GM23338 (cell line): ENCODE measurements around the gene EXOC6. TPM values are rescaled to one million over a fixed set of nuclear protein-coding genes. Genes with fewer than 3 reads are reported as not detected.

ENCODE experiments used
- ATAC-seq: fragments of 200-7000 bp; cut with Tn5 transposase; 3 replicates; pipeline ENCODE4 v1.9.1; 2020
- DNase-seq: peaks from one replicate; pipeline ENCODE4 v3.0.0-alpha.2; 2015; ENCODE audit warnings: low spot score
- H2AFZ ChIP-seq: fragments of 200-600 bp; sonication (generic); 2 replicates; pipeline ENCODE4 v1.8.0; 2016; ENCODE audit warnings: antibody characterized with exemption, mild to moderate bottlenecking, moderate library complexity
- H3F3A ChIP-seq: fragments of 200-600 bp; sonication (generic); replicated peaks from 2 replicates; pipeline ENCODE4 v1.8.0; 2017; ENCODE audit warnings: antibody characterized with exemption, mixed run types, low read depth
- H3K27ac ChIP-seq: fragments of 200-600 bp; sonication (generic); 2 replicates; pipeline ENCODE4 v1.6.1; 2016; ENCODE audit warnings: low read depth
- H3K27me3 ChIP-seq: fragments of 200-600 bp; sonication (generic); 2 replicates; pipeline ENCODE4 v1.8.0; 2016; ENCODE audit warnings: mild to moderate bottlenecking, mixed run types, moderate library complexity; ENCODE audit not compliant: insufficient read depth
- H3K36me3 ChIP-seq: fragments of 200-600 bp; sonication (generic); 2 replicates; pipeline ENCODE4 v1.8.0; 2016; ENCODE audit warnings: mild to moderate bottlenecking; ENCODE audit not compliant: insufficient read depth
- H3K4me1 ChIP-seq: fragments of 200-600 bp; sonication (generic); 2 replicates; pipeline ENCODE4 v1.8.0; 2016; ENCODE audit warnings: mild to moderate bottlenecking, moderate library complexity; ENCODE audit not compliant: insufficient read depth
- H3K4me2 ChIP-seq: fragments of 200-600 bp; sonication (generic); 2 replicates; pipeline ENCODE4 v1.7.1; 2017; ENCODE audit warnings: mixed run types
- H3K4me3 ChIP-seq: fragments of 200-600 bp; sonication (generic); 2 replicates; pipeline ENCODE4 v1.6.1; 2016; ENCODE audit warnings: mixed run types
- H3K79me2 ChIP-seq: fragments of 200-600 bp; sonication (generic); replicated peaks from 2 replicates; pipeline ENCODE4 v1.8.0; 2017; ENCODE audit warnings: mild to moderate bottlenecking; ENCODE audit not compliant: insufficient read depth
- H3K9me2 ChIP-seq: fragments of 200-600 bp; sonication (generic); 2 replicates; pipeline ENCODE4 v1.8.0; 2017; ENCODE audit not compliant: insufficient read depth
- H4K20me1 ChIP-seq: fragments of 200-600 bp; sonication (generic); replicated peaks from 2 replicates; pipeline ENCODE4 v1.8.0; 2017; ENCODE audit warnings: mild to moderate bottlenecking; ENCODE audit not compliant: insufficient read depth
- H3K27ac Mint-ChIP-seq: 2 replicates; pipeline ENCODE4 v1.8.0; 2020; ENCODE audit warnings: inconsistent platforms, mild to moderate bottlenecking, moderate library complexity, mixed read lengths
- H3K27me3 Mint-ChIP-seq: 3 replicates; pipeline ENCODE4 v1.8.0; 2022; ENCODE audit warnings: low read depth, mild to moderate bottlenecking, moderate library complexity, mixed read lengths, inconsistent platforms; ENCODE audit not compliant: insufficient read depth, poor library complexity
- H3K36me3 Mint-ChIP-seq: 3 replicates; pipeline ENCODE4 v1.8.0; 2021; ENCODE audit warnings: low read depth, mild to moderate bottlenecking, inconsistent platforms, moderate library complexity, mixed read lengths
- H3K4me1 Mint-ChIP-seq: 3 replicates; pipeline ENCODE4 v1.8.0; 2020; ENCODE audit warnings: mild to moderate bottlenecking, inconsistent platforms, mixed read lengths
- H3K4me3 Mint-ChIP-seq: 3 replicates; pipeline ENCODE4 v1.8.0; 2021; ENCODE audit warnings: moderate library complexity, mild to moderate bottlenecking, inconsistent platforms, mixed read lengths
- H3K9me3 Mint-ChIP-seq: 3 replicates; pipeline ENCODE4 v1.8.0; 2020; ENCODE audit warnings: moderate library complexity, mild to moderate bottlenecking, inconsistent platforms, mixed read lengths
- EZH2 ChIP-seq: fragments of 200-600 bp; sonication (generic); IDR thresholded peaks from one replicate; pipeline ENCODE4 v1.8.0; 2017; ENCODE audit warnings: antibody characterized with exemption, mild to moderate bottlenecking, low read depth; ENCODE audit not compliant: unreplicated experiment
- NANOG ChIP-seq: IDR thresholded peaks from 2 replicates; pipeline ENCODE4 v1.6.1; 2016; ENCODE audit warnings: antibody characterized with exemption, borderline replicate concordance
- polyA plus RNA-seq: library from polyadenylated mRNA; unstranded; fragments of >200 nt; fragmentation: Nextera tagmentation; extraction: Ambion mirVana; gene quantifications from 2 replicates; pipeline ENCODE4 v1.2.1, GENCODE V29; 2016
- total RNA-seq: library from RNA; depleted of rRNA; stranded (reverse); fragments of >200 nt; shearing (Covaris generic); gene quantifications from 2 replicates; pipeline ENCODE4 v1.2.3, GENCODE V29; 2014
- TF ChIP-seq, protein P1 (sequence below): IDR thresholded peaks from one replicate; pipeline ENCODE4 v1.6.1; 2018; ENCODE audit warnings: antibody characterized with exemption; ENCODE audit not compliant: unreplicated experiment
- TF ChIP-seq, protein P2 (sequence below), 2 experiments: fragments of 200-600 bp in 1 of 2; sonication (generic) in 1 of 2; conservative IDR thresholded peaks; 2 replicates each; pipeline versions ENCODE4 v1.5.1 to v1.6.1; 2016 to 2017; ENCODE audit warnings: antibody characterized with exemption in 2 of 2, low read depth in 2 of 2, mild to moderate bottlenecking in 2 of 2, moderate library complexity in 1 of 2

EXOC6 gene
- total and polyA plus RNA-seq, 2 experiments from 2014 or later: 5.0 to 6.0 TPM

DNA sequence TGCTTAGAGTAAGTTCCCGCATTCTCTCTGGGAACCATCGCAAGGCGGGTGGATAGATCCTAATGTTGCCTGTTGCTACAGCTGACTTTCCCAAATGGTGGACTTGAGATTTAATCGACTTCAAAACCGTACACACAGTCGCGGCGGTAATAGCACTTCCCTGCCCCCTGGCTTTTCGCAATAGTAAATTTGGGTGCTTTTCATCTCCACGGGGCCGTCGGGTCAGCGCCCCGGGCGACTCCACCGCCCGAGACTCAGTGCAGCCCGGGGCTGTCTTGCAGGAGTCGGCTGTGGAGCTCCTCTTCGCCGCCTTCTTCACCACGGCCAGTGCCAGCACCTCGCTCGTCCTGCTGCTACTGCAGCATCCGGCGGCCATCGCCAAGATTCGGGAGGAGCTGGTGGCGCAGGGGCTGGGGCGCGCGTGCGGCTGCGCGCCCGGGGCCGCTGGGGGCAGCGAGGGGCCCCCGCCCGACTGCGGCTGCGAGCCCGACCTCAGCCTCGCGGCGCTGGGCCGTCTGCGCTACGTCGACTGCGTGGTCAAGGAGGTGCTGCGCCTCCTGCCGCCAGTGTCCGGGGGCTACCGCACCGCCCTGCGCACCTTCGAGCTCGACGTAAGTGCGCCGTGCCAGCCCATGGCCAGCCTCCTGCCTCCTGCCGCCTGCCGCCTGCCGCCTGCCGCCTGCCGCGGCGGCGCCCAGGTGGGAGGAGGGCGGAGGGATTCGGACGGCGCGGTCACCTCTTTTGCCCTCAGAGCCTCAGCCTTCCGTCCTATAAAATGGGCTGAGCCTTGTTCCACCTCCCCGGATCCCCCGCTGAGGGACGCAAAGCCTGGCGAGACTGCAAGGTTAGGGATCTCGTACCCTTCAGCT, 217.6 kb downstream of the EXOC6 start (continued):
- TF ChIP-seq, protein P1, sequence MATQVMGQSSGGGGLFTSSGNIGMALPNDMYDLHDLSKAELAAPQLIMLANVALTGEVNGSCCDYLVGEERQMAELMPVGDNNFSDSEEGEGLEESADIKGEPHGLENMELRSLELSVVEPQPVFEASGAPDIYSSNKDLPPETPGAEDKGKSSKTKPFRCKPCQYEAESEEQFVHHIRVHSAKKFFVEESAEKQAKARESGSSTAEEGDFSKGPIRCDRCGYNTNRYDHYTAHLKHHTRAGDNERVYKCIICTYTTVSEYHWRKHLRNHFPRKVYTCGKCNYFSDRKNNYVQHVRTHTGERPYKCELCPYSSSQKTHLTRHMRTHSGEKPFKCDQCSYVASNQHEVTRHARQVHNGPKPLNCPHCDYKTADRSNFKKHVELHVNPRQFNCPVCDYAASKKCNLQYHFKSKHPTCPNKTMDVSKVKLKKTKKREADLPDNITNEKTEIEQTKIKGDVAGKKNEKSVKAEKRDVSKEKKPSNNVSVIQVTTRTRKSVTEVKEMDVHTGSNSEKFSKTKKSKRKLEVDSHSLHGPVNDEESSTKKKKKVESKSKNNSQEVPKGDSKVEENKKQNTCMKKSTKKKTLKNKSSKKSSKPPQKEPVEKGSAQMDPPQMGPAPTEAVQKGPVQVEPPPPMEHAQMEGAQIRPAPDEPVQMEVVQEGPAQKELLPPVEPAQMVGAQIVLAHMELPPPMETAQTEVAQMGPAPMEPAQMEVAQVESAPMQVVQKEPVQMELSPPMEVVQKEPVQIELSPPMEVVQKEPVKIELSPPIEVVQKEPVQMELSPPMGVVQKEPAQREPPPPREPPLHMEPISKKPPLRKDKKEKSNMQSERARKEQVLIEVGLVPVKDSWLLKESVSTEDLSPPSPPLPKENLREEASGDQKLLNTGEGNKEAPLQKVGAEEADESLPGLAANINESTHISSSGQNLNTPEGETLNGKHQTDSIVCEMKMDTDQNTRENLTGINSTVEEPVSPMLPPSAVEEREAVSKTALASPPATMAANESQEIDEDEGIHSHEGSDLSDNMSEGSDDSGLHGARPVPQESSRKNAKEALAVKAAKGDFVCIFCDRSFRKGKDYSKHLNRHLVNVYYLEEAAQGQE: no peak
- TF ChIP-seq EZH2 (peak; percentile 98), NANOG (no peak)
- TF ChIP-seq, protein P2, sequence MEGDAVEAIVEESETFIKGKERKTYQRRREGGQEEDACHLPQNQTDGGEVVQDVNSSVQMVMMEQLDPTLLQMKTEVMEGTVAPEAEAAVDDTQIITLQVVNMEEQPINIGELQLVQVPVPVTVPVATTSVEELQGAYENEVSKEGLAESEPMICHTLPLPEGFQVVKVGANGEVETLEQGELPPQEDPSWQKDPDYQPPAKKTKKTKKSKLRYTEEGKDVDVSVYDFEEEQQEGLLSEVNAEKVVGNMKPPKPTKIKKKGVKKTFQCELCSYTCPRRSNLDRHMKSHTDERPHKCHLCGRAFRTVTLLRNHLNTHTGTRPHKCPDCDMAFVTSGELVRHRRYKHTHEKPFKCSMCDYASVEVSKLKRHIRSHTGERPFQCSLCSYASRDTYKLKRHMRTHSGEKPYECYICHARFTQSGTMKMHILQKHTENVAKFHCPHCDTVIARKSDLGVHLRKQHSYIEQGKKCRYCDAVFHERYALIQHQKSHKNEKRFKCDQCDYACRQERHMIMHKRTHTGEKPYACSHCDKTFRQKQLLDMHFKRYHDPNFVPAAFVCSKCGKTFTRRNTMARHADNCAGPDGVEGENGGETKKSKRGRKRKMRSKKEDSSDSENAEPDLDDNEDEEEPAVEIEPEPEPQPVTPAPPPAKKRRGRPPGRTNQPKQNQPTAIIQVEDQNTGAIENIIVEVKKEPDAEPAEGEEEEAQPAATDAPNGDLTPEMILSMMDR (conservative IDR thresholded peaks at IDR 0.05; ENCODE audit: low read depth in 2 of 2): peak in 1 of 2 experiments; percentile 48; a peak in 2 of 4 replicates

DNA sequence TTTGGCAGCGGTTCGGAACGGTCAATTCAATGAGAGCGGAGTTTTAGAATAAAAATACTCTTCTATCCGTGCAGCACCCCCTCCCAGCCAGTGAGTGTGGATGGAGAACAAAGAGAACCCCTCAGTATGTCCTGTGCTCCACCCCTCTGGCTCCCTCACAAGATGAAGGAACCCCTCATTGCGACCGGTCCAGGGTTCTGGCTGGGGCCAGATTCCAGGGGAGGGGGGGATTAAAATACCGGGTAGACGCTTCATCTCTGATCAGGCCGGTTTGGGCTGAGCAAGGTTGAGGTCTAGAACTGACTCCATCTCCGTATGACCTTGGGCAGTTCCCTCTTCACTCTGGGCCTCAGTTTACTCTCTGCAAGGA, 218.2 kb downstream of the EXOC6 start:
- ATAC-seq: no peak
- peaks cover 50% of the 10 kb centered on the region for H3K4me1 Mint-ChIP-seq
- Histone ChIP-seq H2AFZ (no peak overlapping the region), H4K20me1 (peaks cover 21% of the 10 kb centered on the region), H3K4me2 (peak overlapping the region; percentile 79), H3K4me3 (peak overlapping the region; percentile 55; the same call in 1 of the 2 replicates), H3K9me2 (no peaks in the 10 kb centered on the region), H3K79me2 (no peaks in the 10 kb centered on the region), H3F3A (peaks cover 34% of the 10 kb centered on the region), H3K4me1 (peaks cover 29% of the 10 kb centered on the region; the same call in 1 of the 2 replicates), H3K27me3 (peaks cover 100% of the 10 kb centered on the region), H3K27ac (no peak overlapping the region), H3K36me3 (no peaks in the 10 kb centered on the region)
- H3K4me3 Mint-ChIP-seq: peak overlapping the region; percentile 50
- H3K36me3 Mint-ChIP-seq: no peaks in the 10 kb centered on the region; the same call in 2 of the 3 replicates
- DNase-seq: no peak
- TF ChIP-seq, protein P2 (conservative IDR thresholded peaks at IDR 0.05; ENCODE audit: low read depth in 2 of 2): no peak
- peak; percentile 58 for TF ChIP-seq EZH2
- H3K27ac Mint-ChIP-seq: no peak overlapping the region
- no peaks in the 10 kb centered on the region; the same call in 2 of the 3 replicates for H3K9me3 Mint-ChIP-seq
- H3K27me3 Mint-ChIP-seq: peaks cover 98% of the 10 kb centered on the region
